GM12878 (cell line): ENCODE data around the gene SLC25A48. TPM values are rescaled to one million over a fixed set of nuclear protein-coding genes. Genes with fewer than 3 reads are reported as not detected.

Experiments used
- ATAC-seq: fragments of 200-7000 bp; cut with Tn5 transposase; 3 replicates; pipeline ENCODE4 v1.9.1; 2020; ENCODE audit warnings: mild to moderate bottlenecking, moderate library complexity
- BruUV-seq: library from RNA; stranded (reverse); fragments of 400-500 nt; replicated peaks from 2 replicates; lab custom pipeline; 2021; lab: Mats Ljungman, UMichigan
- CTCF ChIA-PET: fragments of 300-600 bp; sonication (Branson Sonifier 250); formaldehyde crosslinking; extraction: SDS; loops from one replicate; lab custom pipeline; 2021; ENCODE audit warnings: inconsistent platforms; lab: Yijun Ruan, JAX
- POLR2A ChIA-PET: fragments of 350-600 bp; formaldehyde crosslinking; extraction: SDS; loops from one replicate; lab custom pipeline; 2021; ENCODE audit warnings: inconsistent platforms; lab: Charles Lee
- RAD21 ChIA-PET: fragments of 300-600 bp; sonication (Branson Sonifier 250); formaldehyde crosslinking; loops from one replicate; lab custom pipeline; 2023; ENCODE audit warnings: antibody characterized with exemption; ENCODE audit not compliant: unreplicated experiment; lab: Charles Lee
- SMC1A ChIA-PET: fragments of 300-600 bp; sonication (Branson Sonifier 250); formaldehyde crosslinking; loops from one replicate; lab custom pipeline; 2023; ENCODE audit not compliant: unreplicated experiment, uncharacterized antibody; lab: Charles Lee
- DNase-seq: peaks from one replicate; pipeline ENCODE4 v3.0.0-alpha.2; 2011; ENCODE audit warnings: low read depth, low spot score
- FAIRE-seq: peaks from 3 replicates; lab custom pipeline; 2011; peaks lifted over from hg19 to GRCh38; lab: Jason Lieb, UNC
- H2AFZ ChIP-seq: 2 replicates; pipeline ENCODE4 v1.6.0; 2011; ENCODE audit warnings: low read depth, low read length, control low read depth; ENCODE audit not compliant: control insufficient read depth
- H3K27ac ChIP-seq: 2 replicates; pipeline ENCODE4 v1.5.1; 2011; ENCODE audit warnings: control low read depth; ENCODE audit not compliant: control insufficient read depth, insufficient read depth
- H3K27me3 ChIP-seq, 2 experiments: replicated peaks in 1 of 2; 2 replicates each; pipeline versions ENCODE4 v1.6.0 to v1.6.1; 2011; ENCODE audit warnings: low read length in 1 of 2; ENCODE audit not compliant: control insufficient read depth in 2 of 2, insufficient read depth in 2 of 2
- H3K36me3 ChIP-seq, 2 experiments: 2 replicates each; pipeline ENCODE4 v1.5.1; 2011; ENCODE audit warnings: low read length in 1 of 2; ENCODE audit not compliant: control insufficient read depth in 2 of 2, insufficient read depth in 2 of 2
- H3K4me1 ChIP-seq: 2 replicates; pipeline ENCODE4 v1.6.1; 2011; ENCODE audit warnings: mild to moderate bottlenecking, low read length, moderate library complexity, mixed read lengths; ENCODE audit not compliant: control insufficient read depth, insufficient read depth
- H3K4me2 ChIP-seq: 2 replicates; pipeline ENCODE4 v1.6.0; 2011; ENCODE audit warnings: control low read depth; ENCODE audit not compliant: control insufficient read depth, insufficient read depth
- H3K4me3 ChIP-seq: fragments of 200-600 bp; sonication (generic); 2 replicates; pipeline ENCODE4 v1.5.1; 2016
- H3K79me2 ChIP-seq: 2 replicates; pipeline ENCODE4 v1.6.0; 2011; ENCODE audit warnings: low read length; ENCODE audit not compliant: control insufficient read depth, insufficient read depth
- H3K9ac ChIP-seq: 2 replicates; pipeline ENCODE4 v1.8.0; 2011; ENCODE audit warnings: low read length, control low read depth, mixed read lengths; ENCODE audit not compliant: control insufficient read depth, insufficient read depth
- H3K9me3 ChIP-seq: replicated peaks from 3 replicates; pipeline ENCODE4 v1.5.1; 2011; ENCODE audit warnings: mild to moderate bottlenecking, low read length; ENCODE audit not compliant: control insufficient read depth, insufficient read depth
- H4K20me1 ChIP-seq: 2 replicates; pipeline ENCODE4 v1.6.0; 2011; ENCODE audit not compliant: control insufficient read depth, insufficient read depth
- ATF2 ChIP-seq: IDR thresholded peaks from 2 replicates; pipeline ENCODE4 v1.6.1; 2012; ENCODE audit warnings: low read length, inconsistent platforms
- BACH1 ChIP-seq: fragments of 450-650 bp; IDR thresholded peaks from 2 replicates; pipeline ENCODE4 v1.6.1; 2017; ENCODE audit warnings: mild to moderate bottlenecking, borderline replicate concordance
- CEBPB ChIP-seq, 2 experiments: fragments of 150-350 bp in 1 of 2; IDR thresholded peaks; 2 replicates each; pipeline ENCODE4 v1.6.1; 2012 to 2014; ENCODE audit warnings: low read depth in 2 of 2, low read length in 2 of 2, borderline replicate concordance in 1 of 2, inconsistent platforms in 1 of 2
- MLLT1 ChIP-seq: fragments of 450-650 bp; IDR thresholded peaks from 2 replicates; pipeline ENCODE4 v1.6.1; 2016; ENCODE audit warnings: mild to moderate bottlenecking
- NRF1 ChIP-seq: conservative IDR thresholded peaks from 2 replicates; pipeline ENCODE4 v1.6.1; 2011; ENCODE audit warnings: mild to moderate bottlenecking, low read depth, low read length, improper control_type of control experiment
- PAX5 ChIP-seq: IDR thresholded peaks from 2 replicates; pipeline ENCODE4 v1.6.1; 2011; ENCODE audit warnings: low read depth, low read length, borderline replicate concordance
- PRDM15 ChIP-seq: fragments of 450-650 bp; formaldehyde crosslinking; IDR thresholded peaks from 2 replicates; pipeline ENCODE4 v1.4.0; 2020; ENCODE audit warnings: mild to moderate bottlenecking, moderate library complexity
- RAD21 ChIP-seq: IDR thresholded peaks from 2 replicates; pipeline ENCODE4 v1.6.1; 2011; ENCODE audit warnings: mild to moderate bottlenecking, low read depth, low read length, moderate library complexity; ENCODE audit not compliant: insufficient read depth
- ZBTB4 ChIP-seq: fragments of 450-650 bp; formaldehyde crosslinking; IDR thresholded peaks from 2 replicates; pipeline ENCODE4 v1.4.0; 2022; ENCODE audit warnings: mild to moderate bottlenecking, moderate library complexity
- ZNF217 ChIP-seq: fragments of 450-650 bp; IDR thresholded peaks from 2 replicates; pipeline ENCODE4 v1.6.1; 2017; ENCODE audit warnings: antibody characterized with exemption, mild to moderate bottlenecking
- WGBS: methylation state at CpG from one replicate; pipeline ENCODE4 v1.1.6; 2016; ENCODE audit warnings: low lambda C conversion rate; ENCODE audit not compliant: insufficient replicate concordance, insufficient coverage; ENCODE audit errors: missing lambda C conversion rate; 5-methylcytosine and 5-hydroxymethylcytosine counted together
- in situ Hi-C: fragments of 300-500 bp; cut with MboI; formaldehyde crosslinking; loops from 9 replicates; pipeline ENCODE4 v1.14.3; 2018; ENCODE audit warnings: mixed read lengths
- intact Hi-C: fragments of 100-400 bp; cut with micrococcal nuclease; formaldehyde crosslinking; loops from one replicate; pipeline ENCODE4 v1.14.2; 2022; ENCODE audit not compliant: unreplicated experiment
- polyA plus RNA-seq, 11 experiments: library from polyadenylated mRNA; depleted of rRNA in 4 of 11; unstranded in 6 of 11; stranded (reverse) in 5 of 11; fragments of >200 nt; fragmentation: Nextera tagmentation in 4 of 11; fragmentation: Illumina TruSeq in 1 of 11; extraction: Ambion mirVana in 4 of 11; extraction: Trizol in 1 of 11; gene quantifications; 1 replicate in 1 of 11; 2 replicates in 10 of 11; pipeline versions ENCODE4 v1.2.1 to v1.2.3, GENCODE V29; 2011 to 2016; ENCODE audit warnings: inconsistent platforms in 2 of 11, missing spikeins in 2 of 11, low read depth in 1 of 11
- total RNA-seq, 4 experiments: library from RNA; depleted of rRNA in 3 of 4; stranded (reverse); fragments of >200 nt in 3 of 4; fragmentation: Illumina TruSeq in 1 of 4; extraction: Trizol in 1 of 4; gene quantifications; 2 replicates each; pipeline versions ENCODE4 v1.2.1 to v1.2.3, GENCODE V29; 2013 to 2021

The SLC25A48 gene
- total and polyA plus RNA-seq, 10 of the 15 experiments (the other 5 are each of a cell fraction or from before 2014, with no cell fraction given) = 0.06 TPM; not detected in 9

- TF ChIP-seq ZBTB4 (CRISPR knock-in tag) (no peak), RAD21 (no peak), ZNF217 (no peak), MLLT1 (no peak)
- TF ChIP-seq, all 136 proteins: peak for 0
Measured at GRCh38 chr5:135826221-135826525, 8.3 kb upstream of the SLC25A48 start (continued).

- no peaks in the 10 kb centered on the region for H3K9me3 ChIP-seq
- peaks cover 0 to 1% of the 10 kb centered on the region in 2 experiments; a peak in 2 of 4 replicates for H3K27me3 ChIP-seq
- in situ Hi-C loops (no loop called here), intact Hi-C loops (no loop called here)
- H3K4me3 ChIP-seq = no peak overlapping the region
- H3K27ac ChIP-seq = no peak overlapping the region
- no peak for DNase-seq
- ATAC-seq = no peak
- H4K20me1 ChIP-seq = no peaks in the 10 kb centered on the region; the same call in 1 of the 2 replicates
- H3K4me1 ChIP-seq = no peaks in the 10 kb centered on the region
- RAD21 ChIA-PET = no interaction called here
- no peak overlapping the region for H3K4me2 ChIP-seq
- FAIRE-seq = no peak
- WGBS = 20% methylated on average over 8 of the region's 8 CpGs
- no peaks in the 10 kb centered on the region for H3K36me3 ChIP-seq
- no TSS peak for BruUV-seq
- no peak overlapping the region for H2AFZ ChIP-seq
- POLR2A ChIA-PET = no interaction called here
- no peak overlapping the region for H3K9ac ChIP-seq
- H3K79me2 ChIP-seq = no peaks in the 10 kb centered on the region
- CTCF ChIA-PET = interaction anchor here (0.6 to 1.2 kb wide), 3 partner anchors 261 to 266 kb away, joined by 3 to 5 read pairs (median 5); no protein-coding TSS in a partner anchor
- SMC1A ChIA-PET = interaction anchor here (1.3 kb wide), 1 partner anchor 265 kb away, joined by 3 read pairs; no protein-coding TSS in a partner anchor
- TF ChIP-seq BACH1 = no peak
- no peak for TF ChIP-seq CEBPB (IDR thresholded peaks at IDR 0.05; ENCODE audit: borderline replicate concordance in 1 of 2, low read depth in 2 of 2, low read length in 2 of 2)
- TF ChIP-seq NRF1 = no peak
- no peak for TF ChIP-seq PRDM15
- no peak for TF ChIP-seq PAX5
- no peak for TF ChIP-seq ATF2
Measured at GRCh38 chr5:135826994-135827671, 7.3 kb upstream of the SLC25A48 start.
